GM10248 (cell line): ENCODE data around the gene MAP1B.

Experiments
- CTCF ChIA-PET: fragments of 300-600 bp; sonication (Branson Sonifier 250); formaldehyde crosslinking; extraction: SDS; loops from one replicate; lab custom pipeline; 2021; ENCODE audit warnings: antibody characterized with exemption; lab: Yijun Ruan, JAX
- POLR2A ChIA-PET: fragments of 350-650 bp; sonication (Branson Sonifier 250); formaldehyde crosslinking; extraction: SDS; loops from one replicate; lab custom pipeline; 2020; ENCODE audit warnings: antibody characterized with exemption; lab: Yijun Ruan, JAX
- DNase-seq: peaks from one replicate; pipeline ENCODE4 v3.0.0; 2012; ENCODE audit errors: extremely low spot score
- CTCF ChIP-seq: IDR thresholded peaks from 2 replicates; pipeline ENCODE4 v1.5.1; 2012; ENCODE audit warnings: mild to moderate bottlenecking, low read depth; ENCODE audit errors: extremely low read depth, missing control alignments, control extremely low read depth

Gene MAP1B

GRCh38 chr5:72206160-72206559 lies 98.9 kb downstream of the MAP1B start:
- DNase-seq = no peak
- no peak for TF ChIP-seq CTCF
- POLR2A ChIA-PET = no interaction called here
- CTCF ChIA-PET = no interaction called here

- CTCF ChIA-PET = interaction anchor here (0.8 to 1.7 kb wide), 3 partner anchors 9 to 101 kb away, joined by 3 to 5 read pairs (median 4); no protein-coding TSS in a partner anchor
Observed at GRCh38 chr5:72206994-72207393, 99.7 kb downstream of the MAP1B start.

GRCh38 chr5:72208324-72208926 lies 101.2 kb downstream of the MAP1B start:
- ChIA-PET POLR2A (no interaction called here), CTCF (interaction anchor here (1.2 to 1.7 kb wide), 3 partner anchors 9 to 100 kb away, joined by 3 to 5 read pairs (median 4); no protein-coding TSS in a partner anchor)
- no peak for TF ChIP-seq CTCF
- DNase-seq = no peak

More at GRCh38 chr5:72206994-72207393, 99.7 kb downstream of the MAP1B start:
- no peak for DNase-seq
- no peak for TF ChIP-seq CTCF
- POLR2A ChIA-PET = no interaction called here

- DNase-seq = no peak
- POLR2A ChIA-PET = no interaction called here
- TF ChIP-seq CTCF = no peak
- CTCF ChIA-PET = interaction anchor here (1.7 kb wide), 1 partner anchor 10 kb away, joined by 5 read pairs; no protein-coding TSS in a partner anchor
Observed at GRCh38 chr5:72209147-72210115, 102.2 kb downstream of the MAP1B start.

- ChIA-PET POLR2A (interaction anchor here (0.6 kb wide), 1 partner anchor 18 kb away, joined by 5 read pairs; no protein-coding TSS in a partner anchor), CTCF (no interaction called here)
- no peak for DNase-seq
- no peak for TF ChIP-seq CTCF
Observed at GRCh38 chr5:72210888-72211678, 103.8 kb downstream of the MAP1B start.

GRCh38 chr5:72212171-72212570 lies 104.9 kb downstream of the MAP1B start:
- no peak for TF ChIP-seq CTCF
- DNase-seq = no peak
- CTCF ChIA-PET = no interaction called here
- POLR2A ChIA-PET = interaction anchor here (0.5 kb wide), 1 partner anchor 107 kb away, joined by 4 read pairs; no protein-coding TSS in a partner anchor
